Esophagus muscularis mucosa (tissue), 4 donors: ENCODE measurements around the gene CFAP97.

Experiments
- EP300 ChIP-seq: sonication (generic); formaldehyde crosslinking; IDR thresholded peaks from one replicate; pipeline ENCODE4 v1.6.1; 2017; ENCODE audit warnings: antibody characterized with exemption
- POLR2A ChIP-seq: fragments of 450-650 bp; IDR thresholded peaks from one replicate; pipeline ENCODE4 v1.6.1; 2017; ENCODE audit warnings: antibody characterized with exemption, moderate library complexity, mild to moderate bottlenecking, low read depth
- POLR2AphosphoS5 ChIP-seq, 2 donors: sonication (generic); formaldehyde crosslinking; IDR thresholded peaks; one replicate each; pipeline ENCODE4 v1.6.1; 2017; ENCODE audit warnings: antibody characterized with exemption in 2 of 2
- TF ChIP-seq, protein P1 (sequence below), 3 experiments: fragments of 200-600 bp in 2 of 3; fragments of 450-650 bp in 1 of 3; sonication (generic) in 2 of 3; IDR thresholded peaks; one replicate each; pipeline ENCODE4 v1.5.1; 2017 to 2019; ENCODE audit warnings: antibody characterized with exemption in 3 of 3, mild to moderate bottlenecking in 2 of 3, moderate library complexity in 1 of 3

DNA sequence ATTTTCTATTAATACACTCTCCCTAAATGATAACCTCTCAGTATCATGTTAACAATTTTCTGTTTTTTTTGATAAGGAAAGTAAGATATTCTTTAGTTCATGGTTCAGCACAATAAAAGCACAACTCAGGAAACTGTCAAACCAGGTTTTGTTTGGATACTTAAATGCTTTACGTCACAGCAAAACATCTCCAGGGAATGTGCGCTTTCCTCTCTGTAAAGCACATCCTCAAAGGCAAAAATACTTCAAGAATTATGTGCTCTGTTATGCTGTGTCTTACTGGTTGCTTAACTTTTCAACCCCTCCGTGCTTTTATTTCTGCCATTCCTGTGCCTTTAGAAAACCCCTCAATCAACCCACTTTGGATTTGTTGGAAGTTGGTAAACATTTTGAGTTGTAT lies 33.4 kb upstream of the CFAP97 start:
- TF ChIP-seq POLR2A (no peak), POLR2AphosphoS5 (IDR thresholded peaks at IDR 0.05) (no peak), EP300 (no peak)
- TF ChIP-seq, protein P1, sequence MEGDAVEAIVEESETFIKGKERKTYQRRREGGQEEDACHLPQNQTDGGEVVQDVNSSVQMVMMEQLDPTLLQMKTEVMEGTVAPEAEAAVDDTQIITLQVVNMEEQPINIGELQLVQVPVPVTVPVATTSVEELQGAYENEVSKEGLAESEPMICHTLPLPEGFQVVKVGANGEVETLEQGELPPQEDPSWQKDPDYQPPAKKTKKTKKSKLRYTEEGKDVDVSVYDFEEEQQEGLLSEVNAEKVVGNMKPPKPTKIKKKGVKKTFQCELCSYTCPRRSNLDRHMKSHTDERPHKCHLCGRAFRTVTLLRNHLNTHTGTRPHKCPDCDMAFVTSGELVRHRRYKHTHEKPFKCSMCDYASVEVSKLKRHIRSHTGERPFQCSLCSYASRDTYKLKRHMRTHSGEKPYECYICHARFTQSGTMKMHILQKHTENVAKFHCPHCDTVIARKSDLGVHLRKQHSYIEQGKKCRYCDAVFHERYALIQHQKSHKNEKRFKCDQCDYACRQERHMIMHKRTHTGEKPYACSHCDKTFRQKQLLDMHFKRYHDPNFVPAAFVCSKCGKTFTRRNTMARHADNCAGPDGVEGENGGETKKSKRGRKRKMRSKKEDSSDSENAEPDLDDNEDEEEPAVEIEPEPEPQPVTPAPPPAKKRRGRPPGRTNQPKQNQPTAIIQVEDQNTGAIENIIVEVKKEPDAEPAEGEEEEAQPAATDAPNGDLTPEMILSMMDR (IDR thresholded peaks at IDR 0.05): no peak
